ENCODE data around the gene TAF11L7. TPM values are rescaled to one million over a fixed set of nuclear protein-coding genes. Genes with fewer than 3 reads are reported as not detected.
"Not testable (repeated sequence)": the region's sequence is repeated elsewhere in the genome, so short reads cannot be mapped to it uniquely, and the experiment has no call there.

The TAF11L7 gene
- total RNA-seq, 1 donor from 2014 or later = not detected

- no peaks in the 10 kb centered on the region for H3K27me3 Mint-ChIP-seq (ENCODE audit: insufficient read depth, low read depth)
- TF ChIP-seq CTCF (IDR thresholded peaks at IDR 0.05) (no peak), EZH2phosphoT487 (IDR thresholded peaks at IDR 0.05) (no peak), EZH2 (IDR thresholded peaks at IDR 0.05) (no peak)
- Histone ChIP-seq H3K4me1 (no peaks in the 10 kb centered on the region), H3F3A (ENCODE audit: low read depth) (no peaks in the 10 kb centered on the region), H3K9me3 (ENCODE audit: low read depth) (no peaks in the 10 kb centered on the region), H3K4me3 (no peak overlapping the region), H3K27me3 (no peaks in the 10 kb centered on the region), H3K4me2 (no peak overlapping the region), H3K36me3 (no peaks in the 10 kb centered on the region), H3K79me2 (ENCODE audit: low read depth) (no peaks in the 10 kb centered on the region), H2AFZ (replicated peaks) (no peak overlapping the region), H3K27ac (no peak overlapping the region), H3K9ac (no peak overlapping the region), H4K20me1 (ENCODE audit: low read depth) (no peaks in the 10 kb centered on the region)
- no peaks in the 10 kb centered on the region for H3K9me3 Mint-ChIP-seq
- H3K4me3 Mint-ChIP-seq = no peak overlapping the region
- no peaks in the 10 kb centered on the region for H3K36me3 Mint-ChIP-seq
- DNase-seq (ENCODE audit: low spot score) = no peak
- H3K27ac Mint-ChIP-seq = no peak overlapping the region
- no peaks in the 10 kb centered on the region for H3K4me1 Mint-ChIP-seq
Observed at GRCh38 chr5:17604951-17605350, 19.4 kb upstream of the TAF11L7 start.

- not testable (repeated sequence) for H3K4me3 Mint-ChIP-seq
Observed at GRCh38 chr5:17603880-17604279, 18.3 kb upstream of the TAF11L7 start, which contains the start of gene TAF11L11. TSS of gene TAF11L11 (plus strand) at chr5:17604183.

GRCh38 chr5:17597728-17598127 is 12.2 kb upstream of the TAF11L7 start, which contains the start of gene TAF11L10:
TSS of gene TAF11L10 (minus strand) at chr5:17597828.
- not testable (repeated sequence) for H3K4me1 Mint-ChIP-seq; H4K20me1 ChIP-seq (ENCODE audit: low read depth); H3K27me3 Mint-ChIP-seq (ENCODE audit: insufficient read depth, low read depth); H3K4me1 ChIP-seq; H3F3A ChIP-seq (ENCODE audit: low read depth); H3K36me3 Mint-ChIP-seq; H2AFZ ChIP-seq (replicated peaks); DNase-seq (ENCODE audit: low spot score); H3K4me3 Mint-ChIP-seq; H3K4me2 ChIP-seq; H3K79me2 ChIP-seq (ENCODE audit: low read depth); H3K36me3 ChIP-seq; H3K9me3 Mint-ChIP-seq; H3K9me3 ChIP-seq (ENCODE audit: low read depth); H3K27me3 ChIP-seq; H3K27ac ChIP-seq; H3K4me3 ChIP-seq; H3K27ac Mint-ChIP-seq; H3K9ac ChIP-seq

More at GRCh38 chr5:17603880-17604279, 18.3 kb upstream of the TAF11L7 start, which contains the start of gene TAF11L11:
- not testable (repeated sequence) for H3K27me3 ChIP-seq; H3K9me3 ChIP-seq (ENCODE audit: low read depth); H3K4me1 ChIP-seq; H3K79me2 ChIP-seq (ENCODE audit: low read depth); H3K9me3 Mint-ChIP-seq; H2AFZ ChIP-seq (replicated peaks); H3F3A ChIP-seq (ENCODE audit: low read depth); H3K4me1 Mint-ChIP-seq; H3K4me3 ChIP-seq; H3K9ac ChIP-seq; H3K27me3 Mint-ChIP-seq (ENCODE audit: insufficient read depth, low read depth); H3K27ac Mint-ChIP-seq; H3K36me3 Mint-ChIP-seq; H4K20me1 ChIP-seq (ENCODE audit: low read depth); H3K36me3 ChIP-seq; H3K27ac ChIP-seq; DNase-seq (ENCODE audit: low spot score); H3K4me2 ChIP-seq

- not testable (repeated sequence) for H3K4me2 ChIP-seq; H3K27me3 ChIP-seq; H3K9me3 ChIP-seq (ENCODE audit: low read depth); H3K79me2 ChIP-seq (ENCODE audit: low read depth); H3K36me3 Mint-ChIP-seq; H3K27ac Mint-ChIP-seq; H2AFZ ChIP-seq (replicated peaks); H3F3A ChIP-seq (ENCODE audit: low read depth); H3K4me3 Mint-ChIP-seq; H3K4me1 Mint-ChIP-seq; H3K4me1 ChIP-seq; H3K9ac ChIP-seq; H3K27me3 Mint-ChIP-seq (ENCODE audit: insufficient read depth, low read depth); H3K36me3 ChIP-seq; H3K4me3 ChIP-seq; H3K27ac ChIP-seq; H3K9me3 Mint-ChIP-seq; DNase-seq (ENCODE audit: low spot score); H4K20me1 ChIP-seq (ENCODE audit: low read depth)
Observed at GRCh38 chr5:17594255-17594654, 8.7 kb upstream of the TAF11L7 start, which contains the start of gene TAF11L9. TSS of gene TAF11L9 (minus strand) at chr5:17594394.

GRCh38 chr5:17590860-17591259 is 5.3 kb upstream of the TAF11L7 start, which contains the start of gene TAF11L8:
TSS of gene TAF11L8 (minus strand) at chr5:17590960.
- not testable (repeated sequence) for H3K9ac ChIP-seq; H2AFZ ChIP-seq (replicated peaks); H3K36me3 Mint-ChIP-seq; H3F3A ChIP-seq (ENCODE audit: low read depth); H3K27me3 ChIP-seq; H3K4me2 ChIP-seq; H3K4me3 ChIP-seq; H3K4me1 Mint-ChIP-seq; H3K27ac ChIP-seq; H3K4me1 ChIP-seq; H3K27ac Mint-ChIP-seq; H3K36me3 ChIP-seq; H4K20me1 ChIP-seq (ENCODE audit: low read depth); H3K79me2 ChIP-seq (ENCODE audit: low read depth); DNase-seq (ENCODE audit: low spot score); H3K9me3 ChIP-seq (ENCODE audit: low read depth); H3K4me3 Mint-ChIP-seq; H3K9me3 Mint-ChIP-seq; H3K27me3 Mint-ChIP-seq (ENCODE audit: insufficient read depth, low read depth)

Small RNA genes within 50 kb of the gene (small RNA-seq; reads per million reads assigned to genes)
- not detected for gene AC233724.3
- not detected for gene AC233724.6
- gene AC233724.7 = not detected

Other genes starting within 250 kb of the TAF11L7 start
- not detected in 2 replicates for gene TAF11L2, start 87.5 kb downstream of the TAF11L7 start, total RNA-seq (ENCODE audit: low replicate concordance)
- not detected in 2 replicates for gene TAF11L3, start 67.4 kb downstream of the TAF11L7 start, total RNA-seq (ENCODE audit: low replicate concordance)
- not detected in 2 replicates for gene TAF11L4, start 64.0 kb downstream of the TAF11L7 start, total RNA-seq (ENCODE audit: low replicate concordance)
- gene TAF11L5, start 60.5 kb downstream of the TAF11L7 start, total RNA-seq (ENCODE audit: low replicate concordance) = not detected in 2 replicates
- not detected in 2 replicates for gene TAF11L6, start 57.1 kb downstream of the TAF11L7 start, total RNA-seq (ENCODE audit: low replicate concordance)
- gene TAF11L8, start 5.2 kb upstream of the TAF11L7 start, total RNA-seq (ENCODE audit: low replicate concordance) = not detected in 2 replicates
- not detected in 2 replicates for gene TAF11L9, start 8.6 kb upstream of the TAF11L7 start, total RNA-seq (ENCODE audit: low replicate concordance)
- not detected in 2 replicates for gene TAF11L10, start 12.1 kb upstream of the TAF11L7 start, total RNA-seq (ENCODE audit: low replicate concordance)
- not detected in 2 replicates for gene TAF11L11, start 18.4 kb upstream of the TAF11L7 start, total RNA-seq (ENCODE audit: low replicate concordance)
- not detected in 2 replicates for gene TAF11L12, start 24.6 kb upstream of the TAF11L7 start, total RNA-seq (ENCODE audit: low replicate concordance)
- not detected in 2 replicates for gene TAF11L13, start 46.3 kb upstream of the TAF11L7 start, total RNA-seq (ENCODE audit: low replicate concordance)
- gene TAF11L14, start 48.7 kb upstream of the TAF11L7 start, total RNA-seq (ENCODE audit: low replicate concordance) = not detected in 2 replicates

All from neural progenitor cell (in vitro differentiated cells).